Measurements from ENCODE around the gene DBH.

GRCh38 chr9:133706307-133707050, 70.3 kb downstream of the DBH start:
- TF ChIP-seq CTCF (IDR thresholded peaks at IDR 0.05; ENCODE audit: low read length) (no peak), EZH2 (optimal IDR thresholded peaks at IDR 0.05; ENCODE audit: low read depth, low read length) (no peak)
